ACC112 (cell line): ENCODE results near the gene PGAP6.
A peak's percentile ranks its signal among the peaks of the same experiment; 100 is the strongest.
"Not testable (repeated sequence)": the region's sequence is repeated elsewhere in the genome, so short reads cannot be mapped to it uniquely, and the experiment has no call there.

Experiments
- H2AFZ ChIP-seq: fragments of 200-600 bp; sonication (generic); one replicate; pipeline ENCODE4 v1.6.0; 2017; ENCODE audit warnings: antibody characterized with exemption, low read length; ENCODE audit not compliant: unreplicated experiment
- H3K27ac ChIP-seq: fragments of 200-600 bp; sonication (generic); 2 replicates; pipeline ENCODE4 v1.5.1; 2014; ENCODE audit warnings: low read depth, mild to moderate bottlenecking, antibody characterized with exemption, low read length, moderate library complexity
- H3K27me3 ChIP-seq: fragments of 200-600 bp; sonication (generic); 2 replicates; pipeline ENCODE4 v1.6.1; 2014; ENCODE audit warnings: mild to moderate bottlenecking, antibody characterized with exemption, low read length, moderate library complexity, mixed read lengths; ENCODE audit not compliant: insufficient read depth
- H3K36me3 ChIP-seq: fragments of 200-600 bp; sonication (generic); 2 replicates; pipeline ENCODE4 v1.6.1; 2016; ENCODE audit warnings: mild to moderate bottlenecking, antibody characterized with exemption, low read length, moderate library complexity, mixed read lengths; ENCODE audit not compliant: insufficient read depth
- H3K4me1 ChIP-seq: fragments of 200-600 bp; sonication (generic); one replicate; pipeline ENCODE4 v1.6.1; 2016; ENCODE audit warnings: low read length, mixed read lengths; ENCODE audit not compliant: insufficient read depth, unreplicated experiment, control insufficient read depth
- H3K4me3 ChIP-seq: fragments of 200-600 bp; sonication (generic); 2 replicates; pipeline ENCODE4 v1.5.1; 2014; ENCODE audit warnings: mild to moderate bottlenecking, low read depth, low read length
- H3K79me2 ChIP-seq: fragments of 200-600 bp; sonication (generic); one replicate; pipeline ENCODE4 v1.6.0; 2016; ENCODE audit warnings: low read length; ENCODE audit not compliant: control insufficient read depth, unreplicated experiment, insufficient read depth

PGAP6 gene

DNA sequence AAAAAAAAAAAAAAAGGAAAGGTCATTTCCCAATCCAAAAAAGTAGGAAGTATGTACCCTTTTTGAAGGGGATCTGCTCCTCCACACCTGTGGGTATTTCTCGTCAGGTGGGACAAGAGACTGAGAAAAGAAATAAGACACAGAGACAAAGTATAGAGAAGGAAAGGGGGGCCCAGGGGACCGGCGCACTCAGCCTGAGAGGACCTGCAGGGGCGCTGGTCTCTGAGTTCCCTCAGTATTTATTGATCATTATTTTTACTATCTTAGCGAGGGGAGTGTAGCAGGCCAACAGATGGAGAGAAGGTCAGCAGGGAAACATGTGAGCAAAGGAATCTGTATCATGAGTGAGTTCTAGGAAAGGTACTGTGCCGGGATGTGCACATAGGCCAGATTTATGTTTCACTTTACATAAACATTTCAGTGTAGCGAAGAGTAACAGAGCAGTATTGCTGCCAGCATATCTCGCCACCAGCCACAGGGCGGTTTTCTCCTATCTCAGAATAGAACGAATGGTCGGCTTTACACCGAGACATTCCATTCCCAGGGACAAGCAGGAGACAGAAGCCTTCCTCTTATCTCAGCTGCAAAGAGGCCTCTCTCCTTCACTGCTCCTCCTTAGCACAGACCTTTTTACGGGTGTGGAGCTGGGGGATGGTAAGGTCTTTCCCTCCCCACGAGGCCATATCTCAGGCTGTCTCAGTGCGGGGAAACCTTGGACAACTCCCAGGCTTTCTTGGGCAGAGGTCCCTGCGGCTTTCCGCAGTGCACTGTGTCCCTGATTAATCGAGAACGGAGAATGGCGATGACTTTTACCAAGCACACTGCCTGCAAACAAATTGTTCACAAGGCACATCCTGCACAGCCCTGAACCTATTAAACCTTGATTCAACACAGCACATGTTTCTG lies 6.2 kb upstream of the PGAP6 start:
- H3K27ac ChIP-seq, H3K27me3 ChIP-seq, H3K36me3 ChIP-seq, H3K4me3 ChIP-seq, H3K4me1 ChIP-seq, H3K79me2 ChIP-seq: not testable (repeated sequence)
- peak overlapping the region; percentile 12 for H2AFZ ChIP-seq

DNA sequence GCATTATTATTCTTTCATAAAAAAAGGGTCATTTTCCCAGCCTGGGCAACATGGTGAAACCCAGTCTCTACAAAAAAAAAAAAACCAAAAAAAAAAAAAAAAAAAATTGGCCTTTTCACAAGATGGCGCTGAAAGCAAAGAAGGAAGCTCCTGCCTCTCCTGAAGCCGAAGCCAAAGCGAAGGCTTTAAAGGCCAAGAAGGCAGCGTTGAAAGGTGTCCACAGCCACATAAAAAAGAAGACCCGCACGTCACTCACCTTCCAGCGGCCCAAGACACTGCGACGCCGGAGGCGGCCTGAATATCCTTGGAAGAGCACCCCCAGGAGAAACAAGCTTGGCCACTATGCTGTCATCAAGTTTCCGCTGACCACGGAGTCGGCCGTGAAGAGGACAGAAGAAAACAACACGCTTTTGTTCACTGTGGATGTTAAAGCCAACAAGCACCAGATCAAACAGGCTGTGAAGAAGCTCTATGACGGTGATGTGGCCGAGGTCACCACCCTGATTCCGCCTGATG lies 4.9 kb upstream of the PGAP6 start:
- Histone ChIP-seq H3K27ac (no peak overlapping the region), H3K4me3 (no peak overlapping the region), H2AFZ (no peak overlapping the region), H3K27me3 (no peaks in the 10 kb centered on the region), H3K36me3 (no peaks in the 10 kb centered on the region), H3K4me1 (no peaks in the 10 kb centered on the region), H3K79me2 (no peaks in the 10 kb centered on the region)

DNA sequence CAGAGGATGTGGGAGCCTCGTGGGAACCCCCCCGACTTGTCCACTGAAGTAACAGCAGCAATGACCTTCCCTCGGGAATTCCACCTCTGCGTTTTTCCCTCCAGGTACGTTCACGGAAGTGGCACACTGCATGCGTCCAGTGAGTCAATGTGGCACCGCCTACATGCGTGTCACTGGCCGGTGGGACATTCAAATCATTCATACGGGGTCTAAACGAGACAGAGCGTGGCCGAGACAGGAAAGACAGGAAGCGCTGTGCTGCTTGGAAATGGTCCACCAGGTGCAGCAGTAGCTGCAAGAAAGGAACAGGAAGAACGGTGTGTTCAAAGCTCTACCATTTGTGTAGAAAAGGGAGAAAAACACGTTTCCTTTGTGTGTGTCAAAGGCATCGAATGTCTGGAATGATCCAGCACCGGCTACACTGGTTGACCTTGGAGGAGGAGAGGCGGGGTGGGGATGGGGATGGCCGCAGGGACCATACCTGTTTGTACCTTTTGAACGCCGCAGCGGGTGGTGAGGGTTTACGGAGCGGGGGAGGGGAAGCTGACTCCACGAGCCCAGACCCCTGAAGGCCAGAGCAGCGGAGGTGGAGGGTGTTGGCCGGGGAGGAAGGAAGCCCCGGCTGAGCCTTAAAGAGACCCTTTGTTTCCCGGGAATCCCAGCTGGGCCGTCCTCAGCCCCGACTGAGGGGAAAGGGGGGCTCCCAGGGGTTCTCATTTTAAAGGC lies 1.7 kb upstream of the PGAP6 start:
- H3K36me3 ChIP-seq, result no peaks in the 10 kb centered on the region
- H3K79me2 ChIP-seq, result peaks cover 16% of the 10 kb centered on the region
- H3K4me3 ChIP-seq, result no peak overlapping the region; the same call in 1 of the 2 replicates
- no peaks in the 10 kb centered on the region for H3K4me1 ChIP-seq
- no peak overlapping the region for H3K27ac ChIP-seq
- H2AFZ ChIP-seq, result no peak overlapping the region
- no peaks in the 10 kb centered on the region for H3K27me3 ChIP-seq

GRCh38 chr16:381012-381788 lies 578 bp downstream of the PGAP6 start:
- Histone ChIP-seq H3K4me3 (peak overlapping the region; percentile 92), H3K79me2 (peaks cover 16% of the 10 kb centered on the region), H3K27ac (no peak overlapping the region), H3K36me3 (no peaks in the 10 kb centered on the region), H3K27me3 (no peaks in the 10 kb centered on the region), H3K4me1 (no peaks in the 10 kb centered on the region), H2AFZ (peak overlapping the region; percentile 36)

DNA sequence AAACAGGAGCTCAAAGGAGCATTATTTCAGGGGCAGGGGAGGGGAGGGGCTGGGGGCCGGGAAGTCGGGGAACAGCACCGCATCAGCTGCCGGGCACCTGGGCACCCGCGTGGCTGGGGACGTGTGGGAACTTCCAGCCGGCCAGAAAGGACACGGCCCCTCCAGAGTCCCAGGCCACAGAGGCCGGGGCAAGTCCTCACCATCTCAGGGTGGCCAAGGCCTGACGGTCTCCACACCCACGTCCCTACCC lies 1.1 kb downstream of the PGAP6 start:
- Histone ChIP-seq H3K79me2 (peaks cover 16% of the 10 kb centered on the region), H3K27ac (no peak overlapping the region), H3K4me3 (peak overlapping the region; percentile 92), H3K36me3 (no peaks in the 10 kb centered on the region), H3K4me1 (no peaks in the 10 kb centered on the region), H3K27me3 (no peaks in the 10 kb centered on the region), H2AFZ (peak overlapping the region; percentile 3)

- no peak overlapping the region for H3K27ac ChIP-seq
- peak overlapping the region; percentile 92 for H3K4me3 ChIP-seq
- no peak overlapping the region for H2AFZ ChIP-seq
- H3K27me3 ChIP-seq, result no peaks in the 10 kb centered on the region
- H3K36me3 ChIP-seq, result no peaks in the 10 kb centered on the region
- H3K79me2 ChIP-seq, result peaks cover 16% of the 10 kb centered on the region
- no peaks in the 10 kb centered on the region for H3K4me1 ChIP-seq
Observed at GRCh38 chr16:379961-380761, 1.6 kb downstream of the PGAP6 start.

- Histone ChIP-seq H3K79me2 (peaks cover 16% of the 10 kb centered on the region), H3K4me3 (no peak overlapping the region), H3K4me1 (no peaks in the 10 kb centered on the region), H3K27ac (no peak overlapping the region), H2AFZ (no peak overlapping the region), H3K36me3 (no peaks in the 10 kb centered on the region), H3K27me3 (no peaks in the 10 kb centered on the region)
Observed at GRCh38 chr16:379183-379960, 2.4 kb downstream of the PGAP6 start.

DNA sequence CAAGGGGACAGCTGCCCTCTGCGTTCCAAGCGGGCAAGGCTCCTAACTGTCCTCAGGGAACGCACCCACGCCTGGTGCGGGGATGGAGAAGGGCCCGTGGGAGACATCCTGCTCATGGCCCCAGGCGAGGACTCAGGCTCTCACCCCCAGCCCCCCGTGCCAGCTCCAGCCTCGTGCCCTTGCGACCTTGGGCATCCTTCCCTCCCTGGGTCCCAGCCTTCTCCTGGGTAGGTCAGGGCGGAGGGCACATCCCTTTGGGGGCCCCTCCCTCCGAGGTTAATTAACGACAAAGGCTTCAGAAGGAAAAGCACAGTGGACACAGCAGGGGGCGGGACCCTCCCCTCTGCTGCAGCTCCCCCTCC lies 3.0 kb downstream of the PGAP6 start:
- Histone ChIP-seq H3K36me3 (no peaks in the 10 kb centered on the region), H3K79me2 (peaks cover 16% of the 10 kb centered on the region), H2AFZ (no peak overlapping the region), H3K4me1 (no peaks in the 10 kb centered on the region), H3K4me3 (no peak overlapping the region), H3K27me3 (no peaks in the 10 kb centered on the region), H3K27ac (no peak overlapping the region)

DNA sequence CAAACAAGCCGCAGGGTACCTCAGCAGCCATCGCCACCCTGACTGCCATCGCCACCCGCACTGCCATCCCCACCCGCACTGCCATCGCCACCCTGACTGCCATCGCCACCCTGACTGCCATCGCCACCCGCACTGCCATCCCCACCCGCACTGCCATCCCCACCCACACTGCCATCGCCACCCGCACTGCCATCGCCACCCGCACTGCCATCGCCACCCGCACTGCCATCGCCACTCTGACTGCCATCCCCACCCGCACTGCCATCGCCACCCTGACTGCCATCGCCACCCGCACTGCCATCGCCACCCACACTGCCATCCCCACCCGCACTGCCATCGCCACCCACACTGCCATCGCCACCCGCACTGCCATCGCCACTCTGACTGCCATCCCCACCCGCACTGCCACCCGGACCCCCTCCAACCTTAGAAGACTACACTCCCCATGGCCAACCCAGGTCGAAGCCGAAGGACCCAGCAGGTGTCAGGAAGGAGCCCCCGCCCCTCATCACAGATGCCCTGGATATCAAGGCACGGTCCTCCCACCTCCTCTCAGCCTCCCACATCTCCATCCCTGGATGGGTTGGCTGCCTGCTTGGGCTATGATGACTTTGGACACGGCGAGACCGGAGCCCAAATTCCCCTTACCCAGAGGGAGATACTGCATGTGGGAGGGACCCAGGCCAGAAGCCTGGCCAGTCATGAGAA lies 3.5 kb downstream of the PGAP6 start:
- not testable (repeated sequence) for H2AFZ ChIP-seq, H3K27me3 ChIP-seq, H3K4me1 ChIP-seq, H3K36me3 ChIP-seq, H3K27ac ChIP-seq, H3K4me3 ChIP-seq
- peaks cover 16% of the 10 kb centered on the region for H3K79me2 ChIP-seq
